ENCODE results near the gene KIAA1328.

The KIAA1328 gene

DNA sequence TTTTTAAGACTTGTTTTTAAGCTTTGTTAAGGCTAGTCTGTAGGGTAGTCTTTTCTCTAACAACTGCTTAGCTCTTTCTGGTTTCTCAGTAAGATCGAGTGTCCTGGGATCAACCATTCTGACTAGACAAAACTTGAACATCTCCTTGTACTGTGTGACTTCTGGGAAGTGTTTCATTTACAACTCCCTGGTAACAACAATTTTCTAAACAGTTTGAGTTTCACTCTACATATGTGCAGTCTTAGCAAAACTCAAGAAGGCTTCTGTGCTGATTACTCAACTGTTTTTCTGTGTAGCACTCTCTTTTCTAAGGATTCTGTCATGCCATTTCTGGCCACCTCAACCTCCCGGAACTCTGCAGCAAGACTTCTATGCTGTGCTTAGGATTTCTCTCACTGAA is 204.5 kb downstream of the KIAA1328 start:
- Histone ChIP-seq H3K36me3 (ENCODE audit: low read length) (peaks cover 5% of the 10 kb centered on the region; the same call in 1 of the 2 replicates), H3K27ac (ENCODE audit: low read depth, low read length) (no peak overlapping the region), H3K27me3 (ENCODE audit: low read length) (no peaks in the 10 kb centered on the region), H3K4me3 (ENCODE audit: insufficient read depth, low read length, poor library complexity, severe bottlenecking) (no peak overlapping the region), H3K4me2 (ENCODE audit: low read depth, low read length, poor library complexity, severe bottlenecking) (no peak overlapping the region), H3K9me2 (replicated peaks; ENCODE audit: insufficient read depth, low read length) (no peaks in the 10 kb centered on the region; the same call in 1 of the 2 replicates), H4K20me1 (ENCODE audit: low read depth, low read length) (no peaks in the 10 kb centered on the region), H3K9ac (ENCODE audit: low read length) (no peak overlapping the region), H3F3A (ENCODE audit: insufficient read depth) (no peaks in the 10 kb centered on the region), H2AFZ (ENCODE audit: low read depth, low read length, severe bottlenecking) (no peak overlapping the region), H3K79me2 (ENCODE audit: insufficient read depth, low read length) (no peaks in the 10 kb centered on the region), H3K9me3 (ENCODE audit: insufficient read depth, low read length) (peaks cover 2% of the 10 kb centered on the region; the same call in 1 of the 2 replicates)
- no peak for TF ChIP-seq EZH2phosphoT487 (conservative IDR thresholded peaks at IDR 0.05; ENCODE audit: low read length)
- TF ChIP-seq, protein P1, sequence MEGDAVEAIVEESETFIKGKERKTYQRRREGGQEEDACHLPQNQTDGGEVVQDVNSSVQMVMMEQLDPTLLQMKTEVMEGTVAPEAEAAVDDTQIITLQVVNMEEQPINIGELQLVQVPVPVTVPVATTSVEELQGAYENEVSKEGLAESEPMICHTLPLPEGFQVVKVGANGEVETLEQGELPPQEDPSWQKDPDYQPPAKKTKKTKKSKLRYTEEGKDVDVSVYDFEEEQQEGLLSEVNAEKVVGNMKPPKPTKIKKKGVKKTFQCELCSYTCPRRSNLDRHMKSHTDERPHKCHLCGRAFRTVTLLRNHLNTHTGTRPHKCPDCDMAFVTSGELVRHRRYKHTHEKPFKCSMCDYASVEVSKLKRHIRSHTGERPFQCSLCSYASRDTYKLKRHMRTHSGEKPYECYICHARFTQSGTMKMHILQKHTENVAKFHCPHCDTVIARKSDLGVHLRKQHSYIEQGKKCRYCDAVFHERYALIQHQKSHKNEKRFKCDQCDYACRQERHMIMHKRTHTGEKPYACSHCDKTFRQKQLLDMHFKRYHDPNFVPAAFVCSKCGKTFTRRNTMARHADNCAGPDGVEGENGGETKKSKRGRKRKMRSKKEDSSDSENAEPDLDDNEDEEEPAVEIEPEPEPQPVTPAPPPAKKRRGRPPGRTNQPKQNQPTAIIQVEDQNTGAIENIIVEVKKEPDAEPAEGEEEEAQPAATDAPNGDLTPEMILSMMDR (IDR thresholded peaks at IDR 0.05; ENCODE audit: insufficient read depth, low read length, poor library complexity, severe bottlenecking): no peak

DNA sequence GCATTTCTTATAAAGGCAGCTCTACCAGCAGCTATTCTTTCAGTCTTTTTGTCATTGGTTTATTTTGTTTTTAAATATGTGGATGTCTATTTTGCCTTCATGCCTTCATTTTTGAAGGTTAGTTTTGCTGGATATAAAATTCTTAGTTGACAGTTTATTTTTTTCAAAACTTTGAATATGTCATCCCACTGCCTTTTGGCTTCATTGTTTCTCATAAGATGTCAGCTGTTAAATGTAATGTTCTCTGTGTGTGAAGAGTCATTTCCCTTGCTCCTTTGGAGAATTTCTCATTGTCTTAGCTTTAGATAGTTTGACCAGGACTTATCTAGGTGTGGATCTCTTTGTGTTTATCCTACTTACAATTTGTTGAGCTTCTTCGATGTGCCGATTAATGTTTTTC is 213.5 kb downstream of the KIAA1328 start:
- Histone ChIP-seq H3K4me2 (ENCODE audit: low read depth, low read length, poor library complexity, severe bottlenecking) (no peak overlapping the region), H3K79me2 (ENCODE audit: insufficient read depth, low read length) (no peaks in the 10 kb centered on the region), H3K4me3 (ENCODE audit: insufficient read depth, low read length, poor library complexity, severe bottlenecking) (no peak overlapping the region), H3K27me3 (ENCODE audit: low read length) (no peaks in the 10 kb centered on the region), H4K20me1 (ENCODE audit: low read depth, low read length) (no peaks in the 10 kb centered on the region), H3K9me2 (replicated peaks; ENCODE audit: insufficient read depth, low read length) (no peaks in the 10 kb centered on the region), H3K27ac (ENCODE audit: low read depth, low read length) (no peak overlapping the region), H3K36me3 (ENCODE audit: low read length) (0 out of 2 replicates have a peak, but pooled peaks cover 5% of the 10 kb centered on the region), H3K9me3 (ENCODE audit: insufficient read depth, low read length) (peaks cover 19% of the 10 kb centered on the region; the same call in 1 of the 2 replicates), H3F3A (ENCODE audit: insufficient read depth) (no peaks in the 10 kb centered on the region), H2AFZ (ENCODE audit: low read depth, low read length, severe bottlenecking) (no peak overlapping the region), H3K9ac (ENCODE audit: low read length) (no peak overlapping the region)
- TF ChIP-seq, protein P1 (IDR thresholded peaks at IDR 0.05; ENCODE audit: insufficient read depth, low read length, poor library complexity, severe bottlenecking): no peak
- TF ChIP-seq EZH2phosphoT487 (conservative IDR thresholded peaks at IDR 0.05; ENCODE audit: low read length): no peak

DNA sequence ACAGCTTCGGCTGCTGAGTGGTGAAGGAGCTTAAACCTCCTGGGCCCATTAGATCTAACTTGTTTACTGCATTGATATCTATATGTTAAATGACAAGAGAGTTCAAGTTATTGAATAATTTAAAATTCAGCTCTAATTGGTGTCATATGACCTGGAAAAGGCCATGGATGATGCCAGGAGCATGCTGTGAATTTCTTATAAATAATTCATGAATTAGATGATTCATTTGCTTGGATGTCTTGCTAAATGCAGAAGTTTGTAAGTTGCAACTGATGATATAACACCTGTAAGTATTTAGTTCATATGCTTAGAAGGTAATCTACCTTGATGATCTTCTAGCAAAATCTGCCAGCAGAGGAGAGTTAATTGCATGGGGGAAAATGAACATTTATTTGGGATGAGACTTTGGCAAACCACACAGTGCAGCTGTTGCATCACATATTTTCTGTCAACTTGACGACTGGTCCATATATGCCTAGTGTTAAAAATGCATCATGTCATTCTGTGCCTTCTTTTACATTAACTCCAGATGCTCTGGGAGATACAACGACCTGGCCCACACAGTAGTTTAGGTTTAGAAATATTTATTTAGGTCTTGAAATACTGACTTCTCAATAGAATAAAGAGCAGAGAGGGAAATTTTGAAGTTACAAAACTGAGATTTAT is 226.3 kb downstream of the KIAA1328 start:
- H3K9me2 ChIP-seq (replicated peaks; ENCODE audit: insufficient read depth, low read length): no peaks in the 10 kb centered on the region
- no peak for TF ChIP-seq EZH2phosphoT487 (conservative IDR thresholded peaks at IDR 0.05; ENCODE audit: low read length)
- TF ChIP-seq, protein P1 (IDR thresholded peaks at IDR 0.05; ENCODE audit: insufficient read depth, low read length, poor library complexity, severe bottlenecking): no peak
- H3K9ac ChIP-seq (ENCODE audit: low read length): no peak overlapping the region
- H3K27ac ChIP-seq (ENCODE audit: low read depth, low read length): no peak overlapping the region
- no peaks in the 10 kb centered on the region for H3K9me3 ChIP-seq (ENCODE audit: insufficient read depth, low read length)
- no peak overlapping the region for H3K4me3 ChIP-seq (ENCODE audit: insufficient read depth, low read length, poor library complexity, severe bottlenecking)
- H3K79me2 ChIP-seq (ENCODE audit: insufficient read depth, low read length): no peaks in the 10 kb centered on the region
- no peaks in the 10 kb centered on the region for H3K27me3 ChIP-seq (ENCODE audit: low read length)
- H4K20me1 ChIP-seq (ENCODE audit: low read depth, low read length): no peaks in the 10 kb centered on the region
- no peaks in the 10 kb centered on the region for H3K36me3 ChIP-seq (ENCODE audit: low read length)
- no peak overlapping the region for H3K4me2 ChIP-seq (ENCODE audit: low read depth, low read length, poor library complexity, severe bottlenecking)
- H3F3A ChIP-seq (ENCODE audit: insufficient read depth): no peaks in the 10 kb centered on the region
- no peak overlapping the region for H2AFZ ChIP-seq (ENCODE audit: low read depth, low read length, severe bottlenecking)
